ENCODE measurements around the gene TCAF1. TPM values are rescaled to one million over a fixed set of nuclear protein-coding genes. Genes with fewer than 3 reads are reported as not detected.

TCAF1 gene, protein sequence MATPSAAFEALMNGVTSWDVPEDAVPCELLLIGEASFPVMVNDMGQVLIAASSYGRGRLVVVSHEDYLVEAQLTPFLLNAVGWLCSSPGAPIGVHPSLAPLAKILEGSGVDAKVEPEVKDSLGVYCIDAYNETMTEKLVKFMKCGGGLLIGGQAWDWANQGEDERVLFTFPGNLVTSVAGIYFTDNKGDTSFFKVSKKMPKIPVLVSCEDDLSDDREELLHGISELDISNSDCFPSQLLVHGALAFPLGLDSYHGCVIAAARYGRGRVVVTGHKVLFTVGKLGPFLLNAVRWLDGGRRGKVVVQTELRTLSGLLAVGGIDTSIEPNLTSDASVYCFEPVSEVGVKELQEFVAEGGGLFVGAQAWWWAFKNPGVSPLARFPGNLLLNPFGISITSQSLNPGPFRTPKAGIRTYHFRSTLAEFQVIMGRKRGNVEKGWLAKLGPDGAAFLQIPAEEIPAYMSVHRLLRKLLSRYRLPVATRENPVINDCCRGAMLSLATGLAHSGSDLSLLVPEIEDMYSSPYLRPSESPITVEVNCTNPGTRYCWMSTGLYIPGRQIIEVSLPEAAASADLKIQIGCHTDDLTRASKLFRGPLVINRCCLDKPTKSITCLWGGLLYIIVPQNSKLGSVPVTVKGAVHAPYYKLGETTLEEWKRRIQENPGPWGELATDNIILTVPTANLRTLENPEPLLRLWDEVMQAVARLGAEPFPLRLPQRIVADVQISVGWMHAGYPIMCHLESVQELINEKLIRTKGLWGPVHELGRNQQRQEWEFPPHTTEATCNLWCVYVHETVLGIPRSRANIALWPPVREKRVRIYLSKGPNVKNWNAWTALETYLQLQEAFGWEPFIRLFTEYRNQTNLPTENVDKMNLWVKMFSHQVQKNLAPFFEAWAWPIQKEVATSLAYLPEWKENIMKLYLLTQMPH
- 10 to 100 TPM; 13.2 to 18.5 TPM for total RNA-seq

- peak; percentile 93 for ATAC-seq (replicated peaks in 1 of 2)
- H3K9me3 Mint-ChIP-seq = no peaks in the 10 kb centered on the region
- H3K4me3 Mint-ChIP-seq = peak within 1 kb of the TSS; percentile 93 to 94
- no peaks in the 10 kb centered on the region for H3K36me3 Mint-ChIP-seq (ENCODE audit: insufficient read depth in 2 of 2)
- no peaks in the 10 kb centered on the region for H3K27me3 Mint-ChIP-seq (ENCODE audit: low read depth)
- H3K27ac Mint-ChIP-seq = peak within 1 kb of the TSS; percentile 84
- peak; percentile 91 to 93 for DNase-seq
- peaks cover 24% of the 10 kb centered on the region for H3K4me1 Mint-ChIP-seq (ENCODE audit: low read depth)
Observed at GRCh38 chr7:143901668-143902331, at the start of gene TCAF1. Gene TCAF1 (minus strand): TSS chr7:143902176. CDS start chr7:143876608, 25,568 bp downstream.

DNA sequence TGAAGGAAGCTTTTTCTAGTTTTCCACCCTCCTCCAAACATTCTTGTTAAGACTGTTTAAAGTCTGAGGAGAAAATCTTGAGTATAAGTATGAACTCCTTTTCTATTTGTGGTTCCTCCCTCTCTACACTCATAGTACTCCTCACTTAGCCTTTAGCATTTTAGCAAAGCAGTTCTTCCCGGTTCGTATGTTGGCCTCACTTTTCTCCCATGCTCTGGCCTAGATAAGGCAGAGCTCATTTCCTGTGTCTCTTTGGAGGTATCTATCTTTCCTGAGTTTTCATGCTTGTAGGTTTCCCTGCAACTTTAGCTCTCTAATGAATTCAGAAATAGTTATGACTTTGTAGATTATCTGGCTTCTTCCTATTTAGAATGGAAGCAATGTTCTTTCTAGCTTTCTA, 46.8 kb upstream of the TCAF1 start:
- no peaks in the 10 kb centered on the region for H3K4me1 Mint-ChIP-seq (ENCODE audit: low read depth)
- peaks cover 0 to 1% of the 10 kb centered on the region in 2 donors for H3K36me3 Mint-ChIP-seq (ENCODE audit: insufficient read depth in 2 of 2)
- ATAC-seq (replicated peaks in 1 of 2) = no peak
- H3K4me3 Mint-ChIP-seq = no peak overlapping the region
- DNase-seq = no peak
- no peak overlapping the region for H3K27ac Mint-ChIP-seq
- peaks cover 44% of the 10 kb centered on the region for H3K27me3 Mint-ChIP-seq (ENCODE audit: low read depth)
- no peaks in the 10 kb centered on the region for H3K9me3 Mint-ChIP-seq

DNA sequence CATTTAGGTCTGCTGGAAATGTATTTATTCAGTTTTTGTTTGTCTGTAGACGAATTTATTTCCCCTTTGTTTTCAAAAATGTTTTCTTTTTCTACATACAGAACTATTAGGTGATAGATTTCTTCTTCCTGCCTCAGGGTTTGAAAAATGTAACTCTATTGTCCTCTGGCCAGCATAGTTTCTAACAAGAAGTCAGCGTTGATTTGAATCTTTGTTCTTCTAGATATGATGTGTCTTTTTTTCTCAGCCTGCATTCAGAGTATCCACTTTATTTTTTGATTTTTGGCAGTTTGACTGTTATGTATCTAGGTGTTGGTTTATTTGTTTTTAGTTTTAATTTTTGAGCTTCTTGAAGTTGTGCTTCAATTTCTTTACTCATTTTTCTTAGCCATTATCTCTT, 45.1 kb upstream of the TCAF1 start:
- no peaks in the 10 kb centered on the region for H3K4me1 Mint-ChIP-seq (ENCODE audit: low read depth)
- no peak overlapping the region for H3K4me3 Mint-ChIP-seq
- H3K27me3 Mint-ChIP-seq (ENCODE audit: low read depth) = peaks cover 49% of the 10 kb centered on the region
- H3K27ac Mint-ChIP-seq = no peak overlapping the region
- H3K36me3 Mint-ChIP-seq (ENCODE audit: insufficient read depth in 2 of 2) = peaks cover 0 to 1% of the 10 kb centered on the region in 2 donors
- DNase-seq (no peak), ATAC-seq (replicated peaks in 1 of 2) (no peak)
- H3K9me3 Mint-ChIP-seq = no peaks in the 10 kb centered on the region

DNA sequence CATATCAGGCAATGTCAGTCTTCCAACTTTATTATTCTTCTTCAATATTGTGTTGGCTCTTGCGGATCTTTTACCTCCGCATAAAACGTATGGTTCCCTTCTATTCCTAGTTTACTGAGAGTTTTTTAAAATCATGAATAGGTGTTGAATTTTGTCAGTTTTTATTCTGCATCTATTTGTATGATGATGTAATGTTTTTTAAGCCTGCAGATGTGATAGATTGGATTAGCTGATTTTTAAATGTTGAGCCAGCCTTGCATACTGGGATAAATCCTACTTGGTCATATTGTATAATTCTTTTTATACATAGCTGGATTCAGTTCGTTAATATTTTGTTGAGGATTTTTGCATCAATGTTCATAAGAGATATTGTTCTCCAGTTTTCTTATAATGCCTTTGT, 43.4 kb upstream of the TCAF1 start:
- Mint-ChIP-seq H3K9me3 (no peaks in the 10 kb centered on the region), H3K36me3 (ENCODE audit: insufficient read depth in 2 of 2) (peaks cover 0 to 1% of the 10 kb centered on the region in 2 donors), H3K27ac (no peak overlapping the region), H3K4me1 (ENCODE audit: low read depth) (no peaks in the 10 kb centered on the region), H3K27me3 (ENCODE audit: low read depth) (peaks cover 56% of the 10 kb centered on the region), H3K4me3 (no peak overlapping the region)
- ATAC-seq (replicated peaks in 1 of 2) (no peak), DNase-seq (no peak)

GRCh38 chr7:143938379-143939243, 36.6 kb upstream of the TCAF1 start:
- ATAC-seq (replicated peaks in 1 of 2) = no peak
- Mint-ChIP-seq H3K4me1 (ENCODE audit: low read depth) (no peaks in the 10 kb centered on the region), H3K9me3 (no peaks in the 10 kb centered on the region), H3K4me3 (no peak overlapping the region), H3K27me3 (ENCODE audit: low read depth) (peaks cover 18% of the 10 kb centered on the region), H3K36me3 (ENCODE audit: insufficient read depth in 2 of 2) (no peaks in the 10 kb centered on the region), H3K27ac (no peak overlapping the region)
- DNase-seq = no peak

GRCh38 chr7:143936087-143937009, 34.4 kb upstream of the TCAF1 start:
- ATAC-seq (replicated peaks in 1 of 2) (no peak), DNase-seq (no peak)
- Mint-ChIP-seq H3K27ac (no peak overlapping the region), H3K4me1 (ENCODE audit: low read depth) (no peaks in the 10 kb centered on the region), H3K4me3 (no peak overlapping the region), H3K27me3 (ENCODE audit: low read depth) (peaks cover 8% of the 10 kb centered on the region), H3K9me3 (peaks cover 0 to 4% of the 10 kb centered on the region in 2 donors), H3K36me3 (ENCODE audit: insufficient read depth in 2 of 2) (peaks cover 0 to 2% of the 10 kb centered on the region in 2 donors)

GRCh38 chr7:143934526-143935325, 32.8 kb upstream of the TCAF1 start, which contains the start of gene OR2F2:
Gene OR2F2 (plus strand): TSS chr7:143935233. CDS start chr7:143935233, 0 bp downstream.
- ATAC-seq (replicated peaks in 1 of 2) (no peak), DNase-seq (no peak)
- Mint-ChIP-seq H3K27ac (no peak within 1 kb of the TSS), H3K4me1 (ENCODE audit: low read depth) (peaks cover 4% of the 10 kb centered on the region), H3K27me3 (ENCODE audit: low read depth) (peaks cover 10% of the 10 kb centered on the region), H3K4me3 (no peak within 1 kb of the TSS), H3K9me3 (peaks cover 0 to 4% of the 10 kb centered on the region in 2 donors), H3K36me3 (ENCODE audit: insufficient read depth in 2 of 2) (peaks cover 0 to 2% of the 10 kb centered on the region in 2 donors)

- ATAC-seq (replicated peaks in 1 of 2) = no peak
- no peak for DNase-seq
- peaks cover 20% of the 10 kb centered on the region for H3K4me1 Mint-ChIP-seq (ENCODE audit: low read depth)
- no peak overlapping the region for H3K4me3 Mint-ChIP-seq
- H3K27ac Mint-ChIP-seq = peak overlapping the region; percentile 6
- H3K9me3 Mint-ChIP-seq = peaks cover 0 to 4% of the 10 kb centered on the region in 2 donors
- peaks cover 0 to 2% of the 10 kb centered on the region in 2 donors for H3K36me3 Mint-ChIP-seq (ENCODE audit: insufficient read depth in 2 of 2)
- peaks cover 10% of the 10 kb centered on the region for H3K27me3 Mint-ChIP-seq (ENCODE audit: low read depth)
Observed at GRCh38 chr7:143931739-143932138, 29.8 kb upstream of the TCAF1 start.

- Mint-ChIP-seq H3K27me3 (ENCODE audit: low read depth) (peaks cover 10% of the 10 kb centered on the region), H3K27ac (no peak overlapping the region), H3K4me3 (peak overlapping the region in 1 of 2 donors; percentile 36), H3K36me3 (ENCODE audit: insufficient read depth in 2 of 2) (peaks cover 0 to 2% of the 10 kb centered on the region in 2 donors), H3K9me3 (peaks cover 0 to 4% of the 10 kb centered on the region in 2 donors), H3K4me1 (ENCODE audit: low read depth) (peaks cover 20% of the 10 kb centered on the region)
- ATAC-seq (replicated peaks in 1 of 2) (peak; percentile 100), DNase-seq (peak; percentile 27 to 38)
Observed at GRCh38 chr7:143929224-143929920, 27.4 kb upstream of the TCAF1 start.

DNA sequence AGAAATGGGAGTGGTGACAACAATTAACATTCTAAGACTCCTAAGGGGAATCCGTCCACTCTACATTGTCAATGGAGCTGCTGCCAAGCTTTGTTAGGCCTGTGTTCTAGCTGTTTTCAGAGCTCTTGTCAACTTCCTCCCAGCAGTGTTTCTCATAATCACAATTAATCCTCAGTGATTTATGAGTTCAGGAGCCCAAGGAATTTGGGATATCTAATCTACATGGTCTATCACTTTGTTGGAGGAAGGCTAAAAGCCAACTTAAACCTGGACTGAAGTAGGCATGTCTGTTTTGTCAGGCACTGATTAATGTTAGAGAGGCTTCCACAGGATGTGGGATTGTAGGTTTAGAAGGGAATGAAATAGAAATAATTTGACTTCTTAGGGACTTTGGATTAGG, 22.9 kb upstream of the TCAF1 start:
- Mint-ChIP-seq H3K4me3 (no peak overlapping the region), H3K27me3 (ENCODE audit: low read depth) (peaks cover 15% of the 10 kb centered on the region), H3K9me3 (no peaks in the 10 kb centered on the region), H3K36me3 (ENCODE audit: insufficient read depth in 2 of 2) (no peaks in the 10 kb centered on the region), H3K27ac (no peak overlapping the region), H3K4me1 (ENCODE audit: low read depth) (peaks cover 17% of the 10 kb centered on the region)
- ATAC-seq (replicated peaks in 1 of 2) = no peak
- DNase-seq = no peak
